HUES6 (cell line): ENCODE measurements around the gene NUDT2.
"Not testable (repeated sequence)": the region's sequence is repeated elsewhere in the genome, so short reads cannot be mapped to it uniquely, and the experiment has no call there.

Experiments
- H3K27ac ChIP-seq: 2 replicates; pipeline ENCODE4 v1.7.0; 2013; ENCODE audit warnings: low read depth, mild to moderate bottlenecking, low read length, inconsistent platforms
- H3K27me3 ChIP-seq: 2 replicates; pipeline ENCODE4 v1.6.1; 2013; ENCODE audit warnings: low read length; ENCODE audit not compliant: control insufficient read depth, insufficient read depth
- H3K36me3 ChIP-seq: 2 replicates; pipeline ENCODE4 v1.6.1; 2013; ENCODE audit warnings: low read length; ENCODE audit not compliant: control insufficient read depth, insufficient read depth
- H3K4me1 ChIP-seq: 2 replicates; pipeline ENCODE4 v1.6.1; 2013; ENCODE audit warnings: low read length; ENCODE audit not compliant: control insufficient read depth, insufficient read depth
- H3K4me3 ChIP-seq: 2 replicates; pipeline ENCODE4 v1.5.1; 2013; ENCODE audit warnings: low read depth, low read length
- H3K9ac ChIP-seq: one replicate; pipeline ENCODE4 v1.6.1; 2013; ENCODE audit warnings: mild to moderate bottlenecking, low read length
- H3K9me3 ChIP-seq: 2 replicates; pipeline ENCODE4 v1.6.1; 2013; ENCODE audit warnings: low read depth, low read length; ENCODE audit not compliant: control insufficient read depth, insufficient read depth

Gene NUDT2

GRCh38 chr9:34328987-34329832 lies at the start of gene NUDT2, which contains the start of gene KIF24:
TSS of gene NUDT2 (plus strand) at chr9:34329569. CDS start at chr9:34339040, 9,471 bp downstream.
TSS of gene KIF24 (minus strand) at chr9:34329268. CDS start at chr9:34311346, 17,922 bp downstream.
- Histone ChIP-seq H3K4me1 (peaks cover 16% of the 10 kb centered on the region), H3K27ac (peak within 1 kb of the TSS; percentile 7; the same call in 1 of the 2 replicates), H3K27me3 (no peaks in the 10 kb centered on the region), H3K9me3 (no peaks in the 10 kb centered on the region), H3K36me3 (no peaks in the 10 kb centered on the region), H3K4me3 (peak within 1 kb of the TSS; percentile 89), H3K9ac (peak within 1 kb of the TSS; percentile 87)

GRCh38 chr9:34282096-34282495 lies 47.3 kb upstream of the NUDT2 start:
- H3K27ac ChIP-seq: no peak overlapping the region
- no peak overlapping the region for H3K4me3 ChIP-seq
- 0 out of 2 replicates have a peak, but pooled peaks cover 2% of the 10 kb centered on the region for H3K36me3 ChIP-seq
- no peaks in the 10 kb centered on the region for H3K27me3 ChIP-seq
- H3K9me3 ChIP-seq: no peaks in the 10 kb centered on the region
- no peaks in the 10 kb centered on the region for H3K4me1 ChIP-seq
- H3K9ac ChIP-seq: no peak overlapping the region

GRCh38 chr9:34289159-34289558 lies 40.2 kb upstream of the NUDT2 start:
- Histone ChIP-seq H3K9me3 (no peaks in the 10 kb centered on the region), H3K27ac (no peak overlapping the region), H3K36me3 (no peaks in the 10 kb centered on the region), H3K4me1 (no peaks in the 10 kb centered on the region), H3K27me3 (no peaks in the 10 kb centered on the region), H3K4me3 (no peak overlapping the region), H3K9ac (no peak overlapping the region)

- H3K27me3 ChIP-seq: no peaks in the 10 kb centered on the region
- H3K9ac ChIP-seq: no peak overlapping the region
- H3K4me1 ChIP-seq: no peaks in the 10 kb centered on the region
- no peak overlapping the region for H3K4me3 ChIP-seq
- no peaks in the 10 kb centered on the region for H3K36me3 ChIP-seq
- no peaks in the 10 kb centered on the region for H3K9me3 ChIP-seq
- no peak overlapping the region for H3K27ac ChIP-seq
Measured at GRCh38 chr9:34291023-34291422, 38.3 kb upstream of the NUDT2 start.

GRCh38 chr9:34291423-34291822 lies 37.9 kb upstream of the NUDT2 start:
- H3K36me3 ChIP-seq: no peaks in the 10 kb centered on the region
- H3K27me3 ChIP-seq: no peaks in the 10 kb centered on the region
- no peak overlapping the region for H3K27ac ChIP-seq
- no peaks in the 10 kb centered on the region for H3K9me3 ChIP-seq
- no peaks in the 10 kb centered on the region for H3K4me1 ChIP-seq
- no peak overlapping the region for H3K4me3 ChIP-seq
- no peak overlapping the region for H3K9ac ChIP-seq

- no peak overlapping the region for H3K9ac ChIP-seq
- no peaks in the 10 kb centered on the region for H3K27me3 ChIP-seq
- no peaks in the 10 kb centered on the region for H3K9me3 ChIP-seq
- H3K4me1 ChIP-seq: no peaks in the 10 kb centered on the region
- H3K36me3 ChIP-seq: no peaks in the 10 kb centered on the region
- no peak overlapping the region for H3K27ac ChIP-seq
- H3K4me3 ChIP-seq: no peak overlapping the region
Measured at GRCh38 chr9:34292552-34292951, 36.8 kb upstream of the NUDT2 start.

- H3K27me3 ChIP-seq, H3K9me3 ChIP-seq, H3K27ac ChIP-seq, H3K36me3 ChIP-seq, H3K9ac ChIP-seq, H3K4me3 ChIP-seq, H3K4me1 ChIP-seq: not testable (repeated sequence)
Measured at GRCh38 chr9:34301064-34301463, 28.3 kb upstream of the NUDT2 start.

GRCh38 chr9:34308316-34308715 lies 21.1 kb upstream of the NUDT2 start:
- H3K4me3 ChIP-seq, H3K9me3 ChIP-seq, H3K36me3 ChIP-seq, H3K27me3 ChIP-seq, H3K4me1 ChIP-seq, H3K27ac ChIP-seq, H3K9ac ChIP-seq: not testable (repeated sequence)

- Histone ChIP-seq H3K36me3 (no peaks in the 10 kb centered on the region), H3K9ac (no peak overlapping the region), H3K4me3 (no peak overlapping the region), H3K4me1 (no peaks in the 10 kb centered on the region), H3K9me3 (no peaks in the 10 kb centered on the region), H3K27me3 (no peaks in the 10 kb centered on the region), H3K27ac (no peak overlapping the region)
Measured at GRCh38 chr9:34310215-34310614, 19.2 kb upstream of the NUDT2 start.

GRCh38 chr9:34311499-34312185 lies 17.7 kb upstream of the NUDT2 start:
- Histone ChIP-seq H3K4me3 (no peak overlapping the region), H3K9ac (no peak overlapping the region), H3K36me3 (no peaks in the 10 kb centered on the region), H3K9me3 (no peaks in the 10 kb centered on the region), H3K27ac (no peak overlapping the region), H3K27me3 (no peaks in the 10 kb centered on the region), H3K4me1 (no peaks in the 10 kb centered on the region)

GRCh38 chr9:34317436-34317835 lies 11.9 kb upstream of the NUDT2 start:
- no peaks in the 10 kb centered on the region for H3K4me1 ChIP-seq
- no peak overlapping the region for H3K9ac ChIP-seq
- no peaks in the 10 kb centered on the region for H3K27me3 ChIP-seq
- H3K4me3 ChIP-seq: no peak overlapping the region
- H3K9me3 ChIP-seq: no peaks in the 10 kb centered on the region
- H3K36me3 ChIP-seq: no peaks in the 10 kb centered on the region
- no peak overlapping the region for H3K27ac ChIP-seq
